GM19023 (cell line): Measurements from ENCODE around the gene HOXB1.
"Not testable (repeated sequence)": the region's sequence is repeated elsewhere in the genome, so short reads cannot be mapped to it uniquely, and the experiment has no call there.

ENCODE experiments used
- ATAC-seq: cut with Tn5 transposase; IDR thresholded peaks from one replicate; pipeline ENCODE4 v1.9.1; 2021; ENCODE audit warnings: mild to moderate bottlenecking, moderate library complexity; ENCODE audit not compliant: unreplicated experiment

Gene HOXB1

DNA sequence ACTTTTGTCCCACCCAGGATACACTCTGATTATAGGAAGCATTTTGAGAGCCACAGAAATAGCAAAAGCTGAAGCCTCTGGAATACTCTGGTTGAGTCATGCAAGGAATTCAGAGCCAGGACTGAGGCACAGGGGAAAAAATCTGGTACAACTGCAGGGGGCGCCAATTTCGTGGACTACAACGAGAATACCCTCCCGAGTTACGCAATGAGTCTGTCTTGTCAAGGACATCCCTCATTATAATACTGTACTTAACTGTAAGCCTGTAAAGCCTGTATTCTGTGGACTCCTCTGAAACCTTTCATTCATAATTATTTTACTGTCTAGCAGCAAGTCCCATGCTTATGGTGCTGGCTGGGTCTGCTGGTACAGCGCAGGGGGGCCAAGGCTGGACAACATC is 7.8 kb downstream of the HOXB1 start:
- no peak for ATAC-seq

DNA sequence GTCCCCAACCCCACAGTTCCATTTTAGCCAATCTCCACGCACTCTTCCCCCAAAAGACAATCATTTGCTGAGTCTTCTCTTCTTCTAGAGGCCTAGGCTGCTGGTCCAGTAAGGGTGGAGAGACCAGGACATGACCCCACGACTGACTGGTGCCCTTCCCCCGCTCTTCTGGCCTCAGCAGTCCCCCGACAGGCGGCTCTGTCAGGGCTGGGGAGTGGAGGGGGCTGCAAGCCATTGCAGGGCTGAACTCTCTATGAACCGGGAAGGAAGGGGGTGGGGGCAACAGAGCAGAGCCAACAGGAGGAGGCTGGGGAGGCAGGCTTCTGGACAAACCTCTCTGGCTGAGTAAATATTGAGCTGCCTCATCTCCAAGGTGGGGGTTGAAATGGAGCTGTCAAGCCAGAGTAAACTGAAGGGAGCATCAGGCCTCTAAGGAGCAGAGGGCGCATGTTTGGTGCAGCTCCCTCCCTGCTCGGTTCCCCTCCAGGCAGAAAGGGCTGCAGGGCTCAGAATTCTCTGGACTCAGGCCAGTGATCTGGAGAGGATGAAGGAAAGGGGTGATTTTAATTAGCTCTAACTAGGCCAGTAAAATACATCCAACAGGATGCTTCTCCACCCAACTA is 8.7 kb downstream of the HOXB1 start:
- no peak for ATAC-seq

DNA sequence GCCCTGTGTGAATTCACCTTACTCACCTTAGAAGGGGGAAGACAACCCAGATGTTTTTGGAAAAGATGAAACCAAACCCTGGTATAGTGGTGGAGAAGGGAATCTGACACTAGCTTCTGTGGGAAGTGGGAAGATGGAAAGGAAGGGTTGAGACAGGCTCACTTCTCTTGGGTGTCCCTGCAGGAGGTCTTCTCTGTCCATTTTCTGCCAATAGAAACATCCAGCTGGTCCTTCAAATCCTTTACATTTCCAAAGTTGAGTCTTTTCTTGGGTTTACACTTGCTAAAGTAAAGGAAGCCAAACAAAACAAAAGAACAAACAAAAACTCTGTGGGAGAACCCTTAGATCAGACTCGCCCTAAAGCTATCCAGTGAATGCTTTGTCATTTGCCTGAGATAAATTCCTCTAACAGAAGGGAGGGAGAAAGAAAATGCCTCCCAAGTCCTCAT is 10.2 kb downstream of the HOXB1 start:
- no peak for ATAC-seq

DNA sequence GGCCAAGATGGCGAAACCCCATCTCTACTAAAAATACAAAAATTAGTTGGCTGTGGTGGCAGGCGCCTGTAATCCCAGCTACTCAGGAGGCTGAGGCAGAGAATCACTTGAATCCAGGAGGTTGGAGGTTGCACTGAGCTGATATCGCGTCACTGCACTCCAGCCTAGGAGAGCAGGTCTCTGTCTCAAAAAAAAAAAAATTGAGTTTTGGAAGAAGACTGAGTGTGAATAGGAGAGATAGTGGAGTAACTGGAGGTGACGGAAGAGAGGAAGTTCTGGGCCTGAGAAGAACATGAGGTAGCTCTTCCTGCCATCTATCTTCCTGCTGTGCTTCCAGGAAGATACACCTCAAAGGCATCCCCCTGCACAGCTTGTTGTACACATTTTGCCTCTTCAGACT is 11.4 kb downstream of the HOXB1 start:
- ATAC-seq: no peak

DNA sequence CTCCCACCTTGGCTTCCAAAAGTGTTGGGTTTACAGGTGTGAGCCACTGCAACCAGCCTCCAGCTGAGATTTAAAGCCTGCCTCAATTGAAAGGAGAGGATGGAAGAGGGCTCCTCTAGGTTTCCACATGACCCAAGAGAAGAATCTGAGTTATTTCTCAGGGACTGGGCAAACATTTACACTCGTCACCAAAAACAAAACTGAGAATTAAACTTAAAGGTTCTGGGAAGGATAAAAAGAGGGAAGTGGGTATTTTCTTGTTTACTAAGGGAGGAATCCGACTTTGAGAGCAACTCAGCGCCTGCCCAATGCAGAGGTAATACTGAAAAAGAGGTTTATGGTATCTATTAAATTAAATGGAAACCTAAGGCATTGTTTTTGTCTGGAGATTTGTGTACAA is 13.3 kb downstream of the HOXB1 start:
- ATAC-seq: no peak

DNA sequence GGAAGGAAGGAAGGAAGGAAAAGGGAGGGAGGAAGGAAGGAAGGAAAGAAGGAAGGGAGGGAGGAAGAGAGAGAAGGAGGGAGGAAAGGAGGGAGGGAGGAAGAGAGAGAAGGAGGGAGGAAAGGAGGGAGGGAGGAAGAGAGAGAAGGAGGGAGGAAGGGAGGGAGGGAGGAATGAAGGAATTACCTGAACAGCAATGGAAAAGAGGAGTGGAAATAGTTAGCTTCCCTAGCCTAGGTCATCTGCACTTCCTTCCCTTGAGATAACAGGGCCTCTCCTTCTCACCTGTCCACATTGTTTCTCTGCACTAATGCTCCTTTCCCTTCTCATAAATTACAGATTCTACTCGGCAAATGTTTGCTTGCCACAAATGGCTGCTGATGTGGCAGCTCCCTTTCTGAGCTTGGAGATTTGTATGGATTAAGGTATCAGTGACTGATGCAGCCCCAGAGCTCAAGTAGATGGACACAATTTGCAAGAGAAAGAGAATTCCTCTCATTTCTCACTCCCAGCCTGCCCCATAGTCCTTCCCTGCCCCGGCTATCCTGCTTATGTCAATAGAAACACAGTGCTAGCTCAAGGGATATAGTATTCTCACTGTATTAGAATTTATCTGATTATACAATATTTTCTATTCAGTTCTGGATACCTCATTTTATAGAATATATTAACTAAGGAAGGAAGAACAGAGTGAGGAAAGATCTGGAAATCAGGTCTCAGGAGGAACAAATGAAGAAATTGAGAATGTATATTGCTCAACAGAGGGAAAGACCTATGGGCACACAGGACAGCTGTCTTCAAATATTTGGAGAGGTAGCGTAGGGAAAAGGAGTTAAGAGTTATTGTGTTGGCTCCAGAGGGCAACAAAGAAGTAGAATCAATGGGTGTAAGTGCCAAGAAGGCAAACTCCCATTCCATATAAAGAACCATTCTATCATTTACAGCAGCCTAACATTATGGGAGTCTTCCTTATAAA is 14.6 kb downstream of the HOXB1 start:
- ATAC-seq: no peak

DNA sequence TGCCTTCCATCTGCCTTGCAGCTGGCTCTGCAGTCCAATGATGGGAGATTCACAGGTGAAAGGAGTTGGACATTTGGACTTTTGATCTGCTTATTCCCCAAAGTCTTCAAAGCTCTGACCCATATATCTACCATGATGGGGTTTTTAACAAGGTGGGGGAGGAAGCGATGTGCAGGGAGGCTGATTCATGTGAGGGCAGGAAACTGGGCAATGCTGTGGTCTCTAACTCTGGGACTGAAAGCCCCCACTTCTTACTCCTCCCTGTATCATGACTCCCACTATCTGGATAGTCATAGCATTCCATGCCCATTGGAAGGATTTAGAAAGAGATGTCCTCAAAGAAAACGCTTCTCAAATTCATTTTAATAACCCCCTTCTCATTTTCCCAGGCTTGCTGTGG is 16.3 kb downstream of the HOXB1 start:
- no peak for ATAC-seq

DNA sequence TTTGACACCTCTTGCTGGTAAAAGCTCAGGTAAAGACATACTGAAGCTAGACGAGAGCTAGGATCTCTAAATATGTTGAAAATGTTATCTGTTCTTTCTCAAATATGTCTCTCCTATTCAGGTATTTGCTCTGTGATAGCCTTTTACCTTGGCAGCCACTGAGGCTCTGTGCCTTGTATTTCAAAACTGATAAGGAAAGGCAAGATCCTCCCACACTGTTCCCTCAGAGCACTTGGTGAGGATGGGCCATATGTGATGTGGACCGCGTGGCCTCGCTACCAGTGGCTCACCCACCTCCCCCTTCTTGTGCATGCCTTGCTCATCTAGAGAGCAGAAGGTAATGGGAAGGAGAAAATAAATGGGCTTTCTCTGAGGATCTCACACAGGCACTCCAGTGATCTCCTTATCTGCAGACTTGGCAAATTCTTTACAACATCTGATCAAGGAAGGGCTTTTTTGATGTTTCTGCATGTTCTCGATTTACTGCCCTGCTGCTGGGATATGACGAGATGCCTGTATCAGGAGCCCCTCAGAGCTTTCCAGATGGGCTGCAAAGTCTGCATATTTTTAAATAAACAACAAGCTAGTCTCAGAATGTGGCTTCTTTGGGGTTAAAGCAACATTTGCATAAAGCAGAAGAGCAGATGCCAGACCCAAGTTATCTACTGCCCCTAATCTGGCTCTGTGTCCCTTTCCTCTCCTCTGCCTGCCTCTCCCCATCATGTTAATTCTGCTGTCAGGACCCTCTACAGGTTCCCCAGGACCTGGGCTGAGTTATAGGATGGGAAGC is 16.9 kb downstream of the HOXB1 start:
- ATAC-seq: no peak

DNA sequence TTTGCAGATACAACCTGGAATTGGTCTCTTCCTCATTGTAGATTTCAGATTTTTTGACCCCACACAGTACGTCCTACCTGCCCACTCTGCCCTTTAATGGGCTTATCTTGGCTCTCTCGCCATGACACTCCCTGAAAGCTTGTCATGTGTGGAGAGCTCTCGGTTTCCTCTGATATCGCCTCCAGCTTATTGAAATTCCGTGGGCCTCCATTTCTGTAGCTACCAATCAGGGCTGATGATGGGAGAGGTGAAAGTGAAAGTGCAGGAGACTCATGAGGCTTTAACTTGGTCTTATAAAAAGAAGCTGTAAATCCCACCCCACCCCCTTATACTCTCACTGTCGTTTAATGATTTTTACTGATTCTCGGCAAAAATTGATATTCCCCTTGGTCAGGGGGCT is 17.7 kb downstream of the HOXB1 start:
- ATAC-seq: no peak

DNA sequence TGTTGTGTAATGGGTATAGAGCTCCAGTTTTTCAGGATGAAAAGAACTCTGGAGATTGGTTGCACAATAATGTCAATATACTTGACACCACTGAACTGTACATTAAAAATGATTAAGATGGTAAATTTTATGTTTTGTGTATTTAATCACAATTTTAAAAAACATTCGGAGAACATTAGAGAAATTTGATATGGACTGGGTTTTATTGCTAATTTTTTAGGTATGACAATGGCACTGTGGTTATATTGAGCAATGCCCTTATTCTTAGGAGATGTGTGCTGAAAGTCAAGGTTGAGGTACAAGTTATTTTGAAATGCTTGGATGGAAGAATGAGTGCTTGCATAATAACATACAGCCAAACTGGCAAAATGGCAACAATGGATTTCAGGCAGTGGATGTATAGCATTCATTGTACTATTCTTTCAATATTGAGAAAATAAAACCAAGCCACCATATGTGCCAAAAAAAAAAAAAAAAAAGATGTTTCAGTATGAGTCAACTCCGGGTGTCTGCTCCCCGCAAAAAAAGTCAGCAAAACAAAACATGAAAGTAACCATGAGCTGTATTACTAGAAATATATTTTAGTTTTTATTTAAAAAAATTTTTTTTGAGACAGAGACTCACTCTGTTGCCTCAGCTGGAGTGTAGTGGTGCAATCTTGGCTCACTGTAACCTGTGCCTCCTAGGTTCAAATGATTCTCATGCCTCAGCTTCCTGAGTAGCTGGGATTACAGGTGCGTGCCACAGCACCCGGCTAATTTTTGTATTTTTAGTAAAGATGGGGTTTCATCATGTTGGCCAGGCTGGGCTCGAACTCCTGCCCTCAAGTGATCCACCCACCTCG is 19.8 kb downstream of the HOXB1 start:
- no peak for ATAC-seq

DNA sequence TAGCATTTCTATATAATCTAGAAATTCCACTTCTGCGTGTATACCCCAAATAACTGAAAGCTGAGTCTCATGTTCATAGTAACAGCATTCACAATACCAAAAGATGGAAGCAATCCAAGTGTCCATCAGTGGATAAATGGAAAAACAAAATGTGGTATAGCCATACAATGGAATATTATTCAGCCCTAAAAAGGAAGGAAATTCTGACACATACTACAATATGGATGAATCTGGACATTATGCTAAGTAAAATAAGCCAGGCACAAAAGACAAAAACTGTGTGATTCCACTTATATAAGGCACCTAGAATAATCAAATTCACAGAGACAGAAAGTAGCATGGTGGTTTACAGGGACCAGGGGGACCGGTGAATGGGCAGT is 20.4 kb downstream of the HOXB1 start:
- ATAC-seq: no peak

DNA sequence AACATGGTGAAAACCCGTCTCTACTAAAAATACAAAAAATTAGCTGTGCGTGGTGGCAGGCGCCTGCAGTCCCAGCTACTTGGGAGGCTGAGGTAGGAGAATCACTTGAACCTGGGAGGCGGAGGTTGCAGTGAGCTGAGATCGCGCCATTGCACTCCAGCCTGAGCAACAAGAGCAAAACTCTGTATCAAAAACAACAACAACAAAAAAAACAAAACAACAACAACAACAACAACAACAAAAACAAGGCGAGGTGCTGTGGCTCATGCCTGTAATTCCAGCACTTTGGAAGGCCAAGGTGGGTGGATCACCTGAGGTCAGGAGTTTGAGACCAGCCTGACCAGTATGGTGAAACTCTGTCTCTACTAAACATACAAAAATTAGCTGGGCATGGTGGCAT is 21.1 kb downstream of the HOXB1 start:
- not testable (repeated sequence) for ATAC-seq

DNA sequence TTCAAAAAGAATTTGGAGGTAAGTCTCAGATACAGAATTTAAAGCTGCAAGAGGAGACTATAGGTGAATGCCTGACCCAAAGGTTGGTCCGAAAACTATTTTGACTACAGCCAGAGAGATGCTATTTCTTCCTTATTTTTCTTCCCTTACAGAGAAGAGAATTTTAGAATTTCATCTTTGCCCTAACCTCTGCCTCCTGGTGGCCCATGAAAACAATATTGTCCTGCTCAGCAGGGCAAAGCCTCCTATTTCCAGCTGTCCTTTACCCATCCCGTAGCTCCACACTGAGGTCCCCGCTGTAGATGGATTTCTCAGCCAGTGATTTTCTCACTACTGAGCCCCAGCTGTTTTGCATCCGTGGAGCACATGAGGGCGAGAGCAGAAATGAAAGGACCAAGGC is 24.6 kb downstream of the HOXB1 start:
- no peak for ATAC-seq

DNA sequence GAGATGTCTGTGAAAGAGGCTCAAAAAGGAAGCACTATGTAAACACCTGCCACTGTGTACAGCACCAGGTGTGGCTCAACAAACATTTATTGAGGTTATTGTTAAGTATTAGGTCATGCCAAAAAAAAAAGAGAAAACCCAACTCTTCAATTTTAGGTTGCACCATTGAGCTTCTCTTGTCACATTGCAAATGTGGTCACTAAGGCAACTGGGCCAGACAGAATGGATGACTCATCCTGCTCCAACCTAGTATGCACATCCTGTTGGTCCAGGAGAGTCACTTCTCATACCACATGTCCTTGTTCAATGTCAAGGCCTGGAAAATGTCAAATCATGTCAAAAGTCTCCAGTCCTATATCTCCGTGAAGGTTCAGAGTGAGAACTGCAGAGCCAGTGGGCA is 25.0 kb downstream of the HOXB1 start:
- ATAC-seq: peak; percentile 76

DNA sequence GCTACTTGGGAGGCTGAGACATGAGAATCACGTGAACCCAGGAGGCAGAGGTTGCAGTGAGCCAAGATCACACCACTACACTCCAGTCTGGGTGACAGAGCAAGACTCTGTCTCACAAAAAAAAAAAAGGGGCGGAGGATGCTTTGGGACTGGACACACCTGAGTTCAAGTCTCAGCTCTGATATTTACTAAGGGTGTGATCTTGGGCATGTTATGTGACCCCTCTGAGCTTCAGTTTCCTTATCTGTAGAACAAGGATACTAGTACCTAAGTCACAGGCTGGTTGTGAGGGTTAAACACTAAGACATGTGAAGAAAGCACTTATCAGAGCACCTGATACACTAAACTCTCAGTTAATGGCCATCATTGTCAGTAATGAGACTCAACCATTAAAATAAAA is 25.9 kb downstream of the HOXB1 start:
- ATAC-seq: no peak

DNA sequence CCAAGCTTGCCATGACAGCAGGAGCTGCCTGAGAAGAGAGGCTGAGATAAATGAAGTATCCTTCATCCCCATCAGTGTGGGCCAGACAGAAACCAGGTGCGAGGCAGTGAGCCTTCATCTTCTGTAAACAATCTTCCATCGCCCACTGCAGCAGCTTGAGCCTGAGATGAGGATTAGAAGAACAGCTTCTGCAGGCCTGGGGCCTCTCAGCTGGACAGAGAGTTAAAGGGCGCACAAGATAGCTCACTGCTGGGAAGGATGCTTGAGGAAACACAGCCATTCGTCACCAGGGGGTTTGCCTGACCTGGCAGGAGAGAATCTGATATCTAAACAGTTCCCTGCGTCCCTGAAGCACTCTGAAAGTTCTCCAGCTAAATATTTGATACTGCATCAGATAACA is 27.1 kb downstream of the HOXB1 start:
- ATAC-seq: no peak

DNA sequence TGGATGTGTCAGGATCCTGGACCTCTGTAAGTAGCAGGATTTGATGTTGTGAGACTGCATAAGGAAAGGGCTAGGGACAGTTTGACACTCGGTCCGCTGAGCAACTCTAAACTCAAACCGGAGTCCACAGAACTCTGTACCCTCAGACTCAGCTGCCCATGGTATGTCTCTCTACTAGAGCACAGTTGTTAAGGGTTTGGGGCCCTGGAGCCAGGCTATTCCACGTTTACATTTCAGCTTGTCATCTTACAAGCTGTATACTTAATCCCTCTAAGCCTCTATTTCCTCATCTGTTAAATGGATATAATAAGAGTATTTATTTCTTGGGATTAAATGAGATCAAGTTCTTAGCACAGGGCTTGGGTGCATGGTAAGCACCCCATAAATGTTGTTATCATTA is 27.9 kb downstream of the HOXB1 start:
- no peak for ATAC-seq

DNA sequence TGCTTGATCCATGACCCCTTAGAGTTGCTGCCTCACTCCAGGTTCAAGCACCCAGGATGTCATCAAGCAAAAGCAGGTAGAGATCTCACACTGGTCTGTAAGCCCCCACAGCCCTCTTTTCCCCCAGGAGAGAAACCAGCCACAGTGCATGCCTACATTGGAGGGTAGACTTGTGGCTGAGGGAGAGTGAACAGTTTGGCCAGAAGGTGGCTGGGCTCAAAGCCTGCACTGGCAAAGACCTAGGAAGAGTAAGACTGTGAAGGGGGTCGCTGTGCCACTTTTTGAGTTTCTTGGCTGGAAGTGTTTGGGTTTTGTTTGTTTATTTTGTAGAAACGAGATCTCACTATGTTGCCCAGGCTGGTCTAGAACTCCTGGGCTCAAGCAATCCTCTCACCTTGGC is 28.5 kb downstream of the HOXB1 start:
- ATAC-seq: no peak

DNA sequence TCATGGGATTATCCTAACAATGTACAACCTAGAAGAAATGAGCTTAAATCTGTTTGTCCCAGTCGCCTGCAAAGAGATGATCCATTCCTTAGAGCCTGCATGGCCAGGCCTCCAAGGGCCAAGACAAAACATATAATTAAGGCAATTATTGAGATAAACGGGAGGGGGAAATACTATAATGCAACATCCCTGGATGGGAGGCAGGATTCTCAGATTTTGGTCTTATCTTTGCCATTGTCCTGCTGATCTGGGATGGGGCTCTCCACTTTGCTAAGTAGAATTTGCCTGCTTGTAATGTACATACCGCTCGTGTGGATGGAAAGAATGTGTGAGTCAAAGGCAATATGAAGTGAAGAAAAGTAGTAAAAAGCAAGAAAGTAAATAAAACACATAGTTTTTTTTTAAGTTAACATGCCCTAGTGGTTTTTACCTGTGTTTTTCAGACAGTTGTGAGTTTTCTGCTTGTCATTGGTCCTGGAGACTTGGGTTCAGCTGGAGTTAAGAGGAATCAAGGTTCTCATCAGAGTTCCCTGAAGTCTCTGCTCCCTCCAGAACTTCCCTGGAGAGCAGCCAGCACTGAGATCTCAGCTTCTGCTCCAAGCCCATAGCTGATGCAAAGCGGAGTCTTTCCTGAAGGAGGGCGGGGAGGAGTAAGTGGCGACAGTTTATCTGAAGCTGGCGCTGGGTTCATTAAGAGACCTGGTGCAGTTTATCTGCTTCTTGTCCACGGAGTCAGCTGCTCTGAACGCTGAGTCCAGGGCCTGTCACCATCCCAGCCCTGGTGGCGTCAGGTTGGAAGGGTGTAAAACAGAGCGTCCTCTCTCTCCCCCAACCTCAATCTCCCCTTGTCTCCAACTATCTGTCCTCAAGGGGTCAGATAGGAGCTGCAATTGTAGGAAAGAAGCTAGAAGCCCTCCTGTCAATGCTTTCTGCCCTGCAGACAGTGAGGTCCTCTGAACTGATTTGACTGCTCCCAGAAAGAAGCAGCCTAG is 30.1 kb downstream of the HOXB1 start:
- no peak for ATAC-seq
